Neural progenitor cell (in vitro differentiated cells): ENCODE data around the gene RPS27L. TPM values are rescaled to one million over a fixed set of nuclear protein-coding genes. Genes with fewer than 3 reads are reported as not detected.

Experiments
- DNase-seq: peaks from one replicate; pipeline ENCODE4 v3.0.0-alpha.2; 2016; ENCODE audit warnings: low spot score
- H2AFZ ChIP-seq: fragments of 200-600 bp; sonication (generic); replicated peaks from 2 replicates; pipeline ENCODE4 v1.6.1; 2016; ENCODE audit warnings: antibody characterized with exemption
- H3F3A ChIP-seq: fragments of 200-600 bp; sonication (generic); 2 replicates; pipeline ENCODE4 v1.6.1; 2016; ENCODE audit warnings: antibody characterized with exemption, low read depth
- H3K27ac ChIP-seq: fragments of 200-600 bp; sonication (generic); 2 replicates; pipeline ENCODE4 v1.5.1; 2016; ENCODE audit warnings: mild to moderate bottlenecking
- H3K27me3 ChIP-seq: fragments of 200-600 bp; sonication (generic); 2 replicates; pipeline ENCODE4 v1.6.1; 2016; ENCODE audit warnings: mild to moderate bottlenecking, moderate library complexity
- H3K36me3 ChIP-seq: fragments of 200-600 bp; sonication (generic); 2 replicates; pipeline ENCODE4 v1.5.1; 2016
- H3K4me1 ChIP-seq: fragments of 200-600 bp; sonication (generic); 2 replicates; pipeline ENCODE4 v1.6.1; 2016; ENCODE audit warnings: mixed run types
- H3K4me2 ChIP-seq: fragments of 200-600 bp; sonication (generic); 2 replicates; pipeline ENCODE4 v1.6.1; 2016
- H3K4me3 ChIP-seq: fragments of 200-600 bp; sonication (generic); 2 replicates; pipeline ENCODE4 v1.5.1; 2016
- H3K79me2 ChIP-seq: fragments of 200-600 bp; sonication (generic); 2 replicates; pipeline ENCODE4 v1.6.1; 2016; ENCODE audit warnings: low read depth
- H3K9ac ChIP-seq: fragments of 200-600 bp; sonication (generic); 2 replicates; pipeline ENCODE4 v1.6.1; 2016
- H3K9me3 ChIP-seq: fragments of 200-600 bp; sonication (generic); 2 replicates; pipeline ENCODE4 v1.5.1; 2016; ENCODE audit warnings: low read depth
- H4K20me1 ChIP-seq: fragments of 200-600 bp; sonication (generic); 2 replicates; pipeline ENCODE4 v1.6.1; 2016; ENCODE audit warnings: low read depth
- H3K27ac Mint-ChIP-seq: 3 replicates; pipeline ENCODE4 v1.8.0; 2021; ENCODE audit warnings: mixed read lengths
- H3K27me3 Mint-ChIP-seq: 2 replicates; pipeline ENCODE4 v1.8.0; 2022; ENCODE audit warnings: low read depth, mild to moderate bottlenecking, inconsistent platforms, moderate library complexity, mixed read lengths; ENCODE audit not compliant: insufficient read depth
- H3K36me3 Mint-ChIP-seq: 3 replicates; pipeline ENCODE4 v1.8.0; 2021; ENCODE audit warnings: mixed read lengths
- H3K4me1 Mint-ChIP-seq: 3 replicates; pipeline ENCODE4 v1.8.0; 2021; ENCODE audit warnings: mixed read lengths
- H3K4me3 Mint-ChIP-seq: 3 replicates; pipeline ENCODE4 v1.8.0; 2021; ENCODE audit warnings: mild to moderate bottlenecking, moderate library complexity, mixed read lengths
- H3K9me3 Mint-ChIP-seq: 3 replicates; pipeline ENCODE4 v1.8.0; 2020; ENCODE audit warnings: mixed read lengths
- CTCF ChIP-seq: fragments of 200-600 bp; sonication (generic); IDR thresholded peaks from 2 replicates; pipeline ENCODE4 v1.5.1; 2017; ENCODE audit warnings: antibody characterized with exemption, mild to moderate bottlenecking
- EZH2 ChIP-seq: fragments of 200-600 bp; sonication (generic); IDR thresholded peaks from 2 replicates; pipeline ENCODE4 v1.6.1; 2017; ENCODE audit warnings: antibody characterized with exemption, mild to moderate bottlenecking, moderate library complexity
- EZH2phosphoT487 ChIP-seq: fragments of 200-600 bp; sonication (generic); IDR thresholded peaks from 2 replicates; pipeline ENCODE4 v1.6.1; 2017; ENCODE audit warnings: antibody characterized with exemption
- total RNA-seq: library from RNA; depleted of rRNA; stranded (reverse); fragments of >200 nt; gene quantifications from 2 replicates; pipeline ENCODE4 v1.2.3, GENCODE V29; 2015; ENCODE audit warnings: low replicate concordance

RPS27L gene
- total RNA-seq, 1 donor from 2014 or later, result 111 TPM

DNA sequence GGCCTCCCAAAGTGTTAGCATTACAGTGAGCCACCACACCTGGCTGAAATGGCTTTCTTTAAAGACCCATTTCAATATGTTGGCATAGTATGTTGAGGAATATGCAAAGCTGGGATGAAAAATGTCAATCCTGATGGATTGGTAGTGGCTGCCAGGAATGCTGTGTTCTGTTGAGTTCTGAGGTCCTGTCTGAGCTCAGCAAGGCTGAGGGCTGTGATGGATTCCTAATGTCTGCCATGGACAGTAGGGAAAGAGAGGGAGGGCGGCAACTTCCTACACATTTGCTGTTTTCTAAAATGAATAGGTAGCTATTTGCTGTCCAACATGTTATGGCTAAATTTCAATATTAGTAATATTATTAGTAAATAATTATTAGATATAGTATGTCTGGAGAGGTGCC is 40.3 kb upstream of the RPS27L start:
- Histone ChIP-seq H2AFZ (no peak overlapping the region), H3F3A (no peaks in the 10 kb centered on the region), H3K9me3 (no peaks in the 10 kb centered on the region), H3K4me3 (no peak overlapping the region), H3K4me2 (peak overlapping the region; percentile 32), H3K9ac (no peak overlapping the region), H4K20me1 (peaks cover 31% of the 10 kb centered on the region), H3K79me2 (peaks cover 95% of the 10 kb centered on the region), H3K27me3 (no peaks in the 10 kb centered on the region), H3K36me3 (no peaks in the 10 kb centered on the region), H3K4me1 (peaks cover 33% of the 10 kb centered on the region), H3K27ac (no peak overlapping the region)
- DNase-seq, result no peak
- TF ChIP-seq CTCF (no peak), EZH2 (no peak), EZH2phosphoT487 (no peak)
- Mint-ChIP-seq H3K4me3 (no peak overlapping the region), H3K27me3 (peaks cover 2% of the 10 kb centered on the region), H3K36me3 (peaks cover 17% of the 10 kb centered on the region), H3K27ac (no peak overlapping the region), H3K9me3 (peaks cover 4% of the 10 kb centered on the region), H3K4me1 (peaks cover 20% of the 10 kb centered on the region)

GRCh38 chr15:63196842-63197241 is 39.6 kb upstream of the RPS27L start:
- peaks cover 13% of the 10 kb centered on the region for H3K36me3 Mint-ChIP-seq
- Histone ChIP-seq H3K9me3 (no peaks in the 10 kb centered on the region), H3K36me3 (no peaks in the 10 kb centered on the region), H2AFZ (no peak overlapping the region), H3K27ac (peak overlapping the region; percentile 44), H3K9ac (no peak overlapping the region), H3K4me3 (no peak overlapping the region), H3K79me2 (peaks cover 97% of the 10 kb centered on the region), H4K20me1 (peaks cover 37% of the 10 kb centered on the region), H3F3A (no peaks in the 10 kb centered on the region), H3K27me3 (no peaks in the 10 kb centered on the region), H3K4me2 (peak overlapping the region; percentile 57), H3K4me1 (peaks cover 32% of the 10 kb centered on the region)
- peaks cover 2% of the 10 kb centered on the region for H3K27me3 Mint-ChIP-seq
- H3K27ac Mint-ChIP-seq, result no peak overlapping the region
- TF ChIP-seq EZH2phosphoT487 (no peak), CTCF (no peak), EZH2 (no peak)
- H3K4me1 Mint-ChIP-seq, result peaks cover 22% of the 10 kb centered on the region
- H3K4me3 Mint-ChIP-seq, result no peak overlapping the region
- H3K9me3 Mint-ChIP-seq, result peaks cover 4% of the 10 kb centered on the region
- no peak for DNase-seq

DNA sequence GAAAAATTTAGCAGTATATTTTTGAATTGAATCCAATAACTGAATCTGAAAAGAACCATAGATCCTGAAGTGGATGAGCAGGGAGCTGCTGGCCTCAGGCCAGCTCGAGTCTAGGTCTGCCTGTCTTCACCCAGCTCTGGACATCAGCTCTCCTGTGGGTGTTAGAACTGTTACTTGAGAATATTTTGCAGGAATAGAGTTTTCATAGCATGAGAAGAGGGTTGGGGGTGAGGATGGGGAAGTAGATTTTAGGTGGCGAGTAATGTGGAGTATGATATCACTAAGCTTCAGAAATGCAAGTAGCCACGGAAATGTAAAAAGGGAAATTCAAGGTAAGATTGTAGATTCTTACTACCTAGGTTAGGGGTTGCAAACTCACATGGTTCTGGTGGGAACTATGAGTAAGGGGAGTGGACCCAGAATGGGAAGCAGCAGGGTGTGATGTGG is 38.3 kb upstream of the RPS27L start:
- Histone ChIP-seq H3K79me2 (peaks cover 98% of the 10 kb centered on the region), H3K9ac (no peak overlapping the region), H3K27me3 (no peaks in the 10 kb centered on the region), H3K36me3 (no peaks in the 10 kb centered on the region), H2AFZ (no peak overlapping the region), H4K20me1 (peaks cover 49% of the 10 kb centered on the region), H3F3A (no peaks in the 10 kb centered on the region), H3K27ac (no peak overlapping the region), H3K4me2 (no peak overlapping the region), H3K4me3 (no peak overlapping the region), H3K4me1 (peaks cover 44% of the 10 kb centered on the region), H3K9me3 (no peaks in the 10 kb centered on the region)
- no peak overlapping the region for H3K4me3 Mint-ChIP-seq
- H3K27ac Mint-ChIP-seq, result no peak overlapping the region
- DNase-seq, result no peak
- TF ChIP-seq CTCF, result no peak
- TF ChIP-seq EZH2phosphoT487, result no peak
- no peak for TF ChIP-seq EZH2
- H3K27me3 Mint-ChIP-seq, result no peaks in the 10 kb centered on the region
- H3K9me3 Mint-ChIP-seq, result no peaks in the 10 kb centered on the region
- peaks cover 4% of the 10 kb centered on the region for H3K36me3 Mint-ChIP-seq
- peaks cover 34% of the 10 kb centered on the region for H3K4me1 Mint-ChIP-seq
